ENCODE measurements around the gene SCFD2.

- TF ChIP-seq CTCF (IDR thresholded peaks at IDR 0.05) (no peak), POLR2A (IDR thresholded peaks at IDR 0.05) (no peak), POLR2AphosphoS5 (IDR thresholded peaks at IDR 0.05) (no peak), EP300 (IDR thresholded peaks at IDR 0.05; ENCODE audit: low read depth) (no peak)
Observed at GRCh38 chr4:53039741-53040458, 326.0 kb downstream of the SCFD2 start.
